Mucosa of rectum (tissue), 2 donors: ENCODE results near the gene SLC5A4.
"Not testable (repeated sequence)": the region's sequence is repeated elsewhere in the genome, so short reads cannot be mapped to it uniquely, and the experiment has no call there.

ENCODE experiments used
- H3K27ac ChIP-seq, 2 donors: one replicate each; pipeline ENCODE4 v1.7.0; 2013; ENCODE audit warnings: inconsistent platforms in 2 of 2, low read depth in 2 of 2, low read length in 2 of 2
- H3K27me3 ChIP-seq, 2 donors: one replicate each; pipeline ENCODE4 v1.7.0; 2013; ENCODE audit warnings: low read length in 2 of 2; ENCODE audit not compliant: control insufficient read depth in 2 of 2, insufficient read depth in 2 of 2
- H3K36me3 ChIP-seq, 2 donors: one replicate each; pipeline ENCODE4 v1.7.0; 2013; ENCODE audit warnings: low read length in 2 of 2; ENCODE audit not compliant: control insufficient read depth in 2 of 2, insufficient read depth in 2 of 2
- H3K4me1 ChIP-seq, 2 donors: one replicate each; pipeline ENCODE4 v1.7.0; 2013; ENCODE audit warnings: low read length in 2 of 2, mild to moderate bottlenecking in 1 of 2; ENCODE audit not compliant: control insufficient read depth in 2 of 2, insufficient read depth in 2 of 2
- H3K4me3 ChIP-seq, 2 donors: one replicate each; pipeline ENCODE4 v1.7.0; 2013; ENCODE audit warnings: low read length in 2 of 2
- H3K9ac ChIP-seq, 2 donors: one replicate each; pipeline ENCODE4 v1.7.0; 2013; ENCODE audit warnings: low read length in 2 of 2, low read depth in 1 of 2, mild to moderate bottlenecking in 1 of 2
- H3K9me3 ChIP-seq, 2 donors: one replicate each; pipeline ENCODE4 v1.7.0; 2013; ENCODE audit warnings: low read length in 2 of 2; ENCODE audit not compliant: control insufficient read depth in 2 of 2
- donor health status: healthy.
- donor health status: Normal muscosa, but diverticular disease.

The SLC5A4 gene

DNA sequence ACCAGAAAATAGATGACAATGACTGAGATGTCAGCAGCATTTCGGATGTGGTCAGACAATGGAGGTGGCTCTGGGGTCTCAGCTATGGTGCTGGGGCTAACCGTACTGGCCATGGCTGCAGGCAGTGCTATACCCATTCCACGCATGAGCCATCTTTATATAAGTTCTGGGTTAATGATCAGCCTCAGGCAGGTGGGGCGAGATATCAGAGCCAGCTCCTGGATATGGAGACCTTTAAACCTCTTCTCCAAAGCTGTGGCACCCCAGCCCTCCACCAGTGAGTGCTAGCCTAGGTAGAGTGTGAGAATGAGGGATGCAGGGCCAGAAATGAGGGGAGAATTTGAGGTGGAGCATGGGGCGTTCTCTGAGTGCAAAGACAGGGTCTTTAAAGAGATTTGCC, at the start of gene SLC5A4:
TSS of gene SLC5A4 (minus strand) at position 131 of the 400 bp plus-strand sequence. CDS start at position 113, 18 bp downstream.
- H3K4me3 ChIP-seq: no peak within 1 kb of the TSS
- no peak within 1 kb of the TSS for H3K27ac ChIP-seq
- no peaks in the 10 kb centered on the region for H3K9me3 ChIP-seq
- H3K36me3 ChIP-seq: no peaks in the 10 kb centered on the region
- no peaks in the 10 kb centered on the region for H3K4me1 ChIP-seq
- H3K27me3 ChIP-seq: no peaks in the 10 kb centered on the region
- H3K9ac ChIP-seq: no peak within 1 kb of the TSS

DNA sequence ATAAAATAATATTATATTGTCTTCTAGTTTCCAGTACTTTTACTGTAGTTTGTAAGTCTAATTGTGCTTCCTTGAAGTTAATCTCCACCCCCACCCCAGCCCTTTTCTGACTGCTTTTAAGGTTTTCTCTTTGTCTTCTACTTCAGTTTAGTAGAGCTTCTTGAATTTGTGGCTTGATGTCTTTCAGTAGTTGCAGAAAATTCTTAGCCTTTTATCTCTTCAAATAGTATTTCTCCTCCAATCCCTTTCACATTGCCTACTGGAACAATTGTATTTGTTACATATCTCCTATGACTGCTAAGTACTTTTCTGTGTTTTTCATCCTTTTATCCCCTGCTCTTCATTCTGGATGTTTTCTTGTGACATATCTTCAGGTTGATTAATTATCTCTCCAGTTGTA, 38.8 kb upstream of the SLC5A4 start:
- not testable (repeated sequence) for H3K36me3 ChIP-seq, H3K9ac ChIP-seq, H3K27ac ChIP-seq, H3K4me3 ChIP-seq, H3K4me1 ChIP-seq, H3K9me3 ChIP-seq, H3K27me3 ChIP-seq

DNA sequence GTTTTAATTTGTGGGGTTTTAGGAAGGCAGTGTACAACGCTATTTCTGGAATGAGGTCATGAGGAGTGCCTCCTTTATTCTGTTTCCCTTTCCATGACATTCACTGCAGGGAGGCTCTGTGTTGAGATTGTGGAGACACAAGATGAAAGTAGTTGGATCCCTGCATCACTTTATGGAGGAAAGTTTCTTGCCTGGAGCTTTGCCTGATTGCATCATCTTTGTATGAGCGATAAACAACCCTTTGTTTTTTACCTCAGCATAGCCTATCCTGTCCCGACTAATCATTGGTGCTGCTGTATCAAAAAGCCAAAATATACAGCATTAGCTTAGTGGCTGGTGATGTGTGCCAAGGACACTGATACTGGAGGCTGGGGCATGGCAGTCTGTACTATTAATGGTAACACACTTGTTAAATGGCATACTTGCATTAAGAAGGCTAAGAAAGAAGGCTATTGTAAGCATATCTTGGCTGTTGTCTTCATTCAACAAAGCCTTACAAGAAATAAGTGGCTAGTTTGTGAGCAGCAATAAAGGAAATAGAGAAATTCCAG, 31.2 kb upstream of the SLC5A4 start:
- Histone ChIP-seq H3K4me1 (no peaks in the 10 kb centered on the region), H3K9ac (no peak overlapping the region), H3K4me3 (no peak overlapping the region), H3K36me3 (no peaks in the 10 kb centered on the region), H3K9me3 (no peaks in the 10 kb centered on the region), H3K27me3 (no peaks in the 10 kb centered on the region), H3K27ac (no peak overlapping the region)

DNA sequence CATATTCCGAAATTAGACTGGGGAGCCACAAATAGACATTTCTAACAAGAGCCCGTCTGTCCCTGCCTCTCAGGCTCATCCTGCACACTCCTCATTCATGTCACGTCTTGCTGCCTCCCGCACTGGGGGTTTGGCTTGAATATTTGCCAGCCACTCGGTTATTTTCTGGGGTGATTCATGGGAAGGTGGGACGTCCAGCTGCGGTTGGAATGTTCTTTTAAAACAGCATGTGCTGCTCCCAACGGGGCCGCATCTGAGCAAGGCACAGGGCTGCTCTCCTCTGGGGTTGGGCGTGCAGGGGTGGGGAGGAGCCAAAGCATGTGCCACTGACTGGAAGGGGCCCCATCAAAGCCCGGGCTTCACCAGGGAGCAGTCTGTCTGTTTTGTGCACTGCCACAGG, 25.9 kb upstream of the SLC5A4 start:
- Histone ChIP-seq H3K36me3 (no peaks in the 10 kb centered on the region), H3K4me1 (no peaks in the 10 kb centered on the region), H3K9me3 (no peaks in the 10 kb centered on the region), H3K9ac (no peak overlapping the region), H3K27me3 (peaks cover 0 to 3% of the 10 kb centered on the region in 2 donors), H3K4me3 (no peak overlapping the region), H3K27ac (no peak overlapping the region)

DNA sequence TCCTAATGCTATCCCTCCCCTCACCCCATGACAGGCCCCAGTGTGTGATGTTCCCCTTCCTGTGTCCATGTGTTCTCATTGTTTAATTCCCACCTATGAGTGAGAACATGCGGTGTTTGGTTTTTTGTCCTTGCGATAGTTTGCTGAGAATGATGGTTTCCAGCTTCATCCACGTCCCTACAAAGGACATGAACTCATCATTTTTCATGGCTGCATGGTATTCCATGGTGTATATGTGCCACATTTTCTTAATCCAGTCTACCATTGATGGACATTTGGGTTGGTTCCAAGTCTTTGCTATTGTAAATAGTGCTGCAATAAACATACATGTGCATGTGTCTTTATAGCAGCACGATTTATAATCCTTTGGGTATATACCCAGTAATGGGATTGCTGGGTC, 20.2 kb upstream of the SLC5A4 start:
- not testable (repeated sequence) for H3K4me1 ChIP-seq, H3K9me3 ChIP-seq, H3K27ac ChIP-seq, H3K36me3 ChIP-seq, H3K9ac ChIP-seq, H3K4me3 ChIP-seq, H3K27me3 ChIP-seq

DNA sequence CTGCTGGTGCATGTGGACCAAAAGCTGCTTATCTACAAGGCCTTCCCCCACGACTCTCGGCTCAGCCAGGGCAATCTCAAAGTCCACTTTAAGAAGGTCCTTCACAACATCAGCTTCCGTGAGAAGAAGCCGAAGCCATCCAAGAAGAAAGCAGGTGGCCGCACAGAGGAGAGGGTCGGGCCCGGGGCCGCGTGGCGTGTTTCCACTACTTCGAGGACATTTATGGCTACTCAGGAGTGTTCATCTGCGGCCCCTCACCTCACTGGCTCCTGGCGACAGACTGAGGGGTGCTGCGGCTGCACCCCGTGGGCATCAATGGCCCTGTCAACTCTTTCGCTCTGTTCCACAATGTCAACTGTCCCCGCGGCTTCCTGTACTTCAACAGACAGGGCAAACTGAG, 16.2 kb upstream of the SLC5A4 start:
- no peaks in the 10 kb centered on the region for H3K4me1 ChIP-seq
- no peak overlapping the region for H3K9ac ChIP-seq
- H3K9me3 ChIP-seq: no peaks in the 10 kb centered on the region
- H3K36me3 ChIP-seq: no peaks in the 10 kb centered on the region
- H3K27me3 ChIP-seq: no peaks in the 10 kb centered on the region
- H3K27ac ChIP-seq: no peak overlapping the region
- H3K4me3 ChIP-seq: no peak overlapping the region

DNA sequence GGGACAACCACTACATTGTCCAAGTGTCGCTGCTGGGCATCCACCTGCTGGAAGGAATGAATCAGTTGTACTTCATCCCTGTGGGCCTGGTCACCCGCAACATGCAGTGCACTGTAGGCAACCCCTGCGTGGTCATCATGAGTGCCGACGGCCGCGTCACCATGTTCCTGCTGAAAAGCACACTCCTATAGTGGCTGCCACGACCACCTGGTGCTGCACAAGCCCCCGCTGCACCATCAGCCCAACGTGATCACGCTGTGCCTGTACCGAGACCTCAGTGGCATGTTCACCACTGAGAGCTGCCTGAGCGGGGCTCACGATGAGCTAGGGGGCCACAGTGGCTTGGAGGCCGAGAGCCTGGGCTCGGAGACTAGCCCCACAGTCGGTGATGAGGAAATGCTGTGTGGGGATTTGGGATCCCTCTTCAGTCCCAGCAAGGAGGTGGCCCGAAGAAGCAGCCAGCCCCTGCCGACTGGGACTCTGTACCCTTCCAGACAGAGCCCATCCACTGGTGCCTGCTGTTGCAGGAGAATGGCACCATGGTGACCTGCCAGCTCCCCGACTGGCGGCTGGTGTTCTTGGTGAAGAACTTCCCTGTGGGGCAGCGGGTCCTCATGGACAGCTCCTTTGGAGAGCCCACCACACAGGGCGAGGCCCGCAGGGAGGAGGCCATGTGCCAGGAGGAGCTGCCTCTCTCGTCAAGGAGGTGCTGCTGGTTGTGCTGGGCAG, 15.7 kb upstream of the SLC5A4 start:
- no peak overlapping the region for H3K27ac ChIP-seq
- no peak overlapping the region for H3K9ac ChIP-seq
- no peaks in the 10 kb centered on the region for H3K4me1 ChIP-seq
- H3K36me3 ChIP-seq: no peaks in the 10 kb centered on the region
- H3K4me3 ChIP-seq: no peak overlapping the region
- no peaks in the 10 kb centered on the region for H3K9me3 ChIP-seq
- H3K27me3 ChIP-seq: no peaks in the 10 kb centered on the region

DNA sequence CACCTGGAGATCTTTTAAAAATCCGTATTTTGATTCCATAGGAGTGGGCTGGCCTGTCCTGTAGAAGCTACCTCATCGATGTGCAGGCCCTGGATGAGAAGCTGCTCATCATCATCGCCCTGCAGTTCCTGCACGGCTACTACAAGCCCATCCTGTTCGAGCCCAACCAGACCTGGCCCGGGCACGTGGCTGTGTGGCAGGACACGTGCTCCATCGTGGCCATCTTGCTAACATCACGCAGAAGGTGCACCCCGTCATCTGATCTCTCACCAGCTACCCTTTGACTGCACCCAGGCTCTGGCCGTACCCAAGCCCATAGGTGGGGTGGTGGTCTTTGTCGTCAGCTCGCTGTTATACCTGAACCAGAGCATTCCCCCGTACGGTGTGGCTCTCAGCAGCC, 14.2 kb upstream of the SLC5A4 start:
- H3K4me1 ChIP-seq: no peaks in the 10 kb centered on the region
- no peak overlapping the region for H3K4me3 ChIP-seq
- H3K27me3 ChIP-seq: no peaks in the 10 kb centered on the region
- H3K9ac ChIP-seq: no peak overlapping the region
- H3K9me3 ChIP-seq: no peaks in the 10 kb centered on the region
- H3K27ac ChIP-seq: no peak overlapping the region
- H3K36me3 ChIP-seq: no peaks in the 10 kb centered on the region

DNA sequence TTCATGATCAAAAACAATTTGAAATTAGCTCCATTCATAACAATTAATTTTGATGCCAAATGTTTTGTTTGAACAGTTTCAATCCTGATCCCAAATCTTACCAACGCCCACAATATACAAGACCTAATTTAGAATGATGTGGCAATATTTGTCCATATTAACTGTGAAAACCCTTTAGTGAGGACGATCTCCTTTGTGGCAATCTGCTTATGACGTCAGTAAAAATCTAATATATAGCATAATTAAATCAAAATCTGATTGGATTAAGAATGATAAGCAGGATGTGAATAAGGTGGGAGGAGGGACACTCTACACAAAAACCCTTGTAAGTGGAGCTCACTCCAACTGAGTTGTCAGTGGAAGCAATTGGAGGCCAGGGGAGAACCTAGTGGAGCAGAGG, 11.9 kb upstream of the SLC5A4 start:
- Histone ChIP-seq H3K9ac (no peak overlapping the region), H3K4me1 (no peaks in the 10 kb centered on the region), H3K27me3 (no peaks in the 10 kb centered on the region), H3K36me3 (no peaks in the 10 kb centered on the region), H3K4me3 (no peak overlapping the region), H3K9me3 (no peaks in the 10 kb centered on the region), H3K27ac (no peak overlapping the region)

DNA sequence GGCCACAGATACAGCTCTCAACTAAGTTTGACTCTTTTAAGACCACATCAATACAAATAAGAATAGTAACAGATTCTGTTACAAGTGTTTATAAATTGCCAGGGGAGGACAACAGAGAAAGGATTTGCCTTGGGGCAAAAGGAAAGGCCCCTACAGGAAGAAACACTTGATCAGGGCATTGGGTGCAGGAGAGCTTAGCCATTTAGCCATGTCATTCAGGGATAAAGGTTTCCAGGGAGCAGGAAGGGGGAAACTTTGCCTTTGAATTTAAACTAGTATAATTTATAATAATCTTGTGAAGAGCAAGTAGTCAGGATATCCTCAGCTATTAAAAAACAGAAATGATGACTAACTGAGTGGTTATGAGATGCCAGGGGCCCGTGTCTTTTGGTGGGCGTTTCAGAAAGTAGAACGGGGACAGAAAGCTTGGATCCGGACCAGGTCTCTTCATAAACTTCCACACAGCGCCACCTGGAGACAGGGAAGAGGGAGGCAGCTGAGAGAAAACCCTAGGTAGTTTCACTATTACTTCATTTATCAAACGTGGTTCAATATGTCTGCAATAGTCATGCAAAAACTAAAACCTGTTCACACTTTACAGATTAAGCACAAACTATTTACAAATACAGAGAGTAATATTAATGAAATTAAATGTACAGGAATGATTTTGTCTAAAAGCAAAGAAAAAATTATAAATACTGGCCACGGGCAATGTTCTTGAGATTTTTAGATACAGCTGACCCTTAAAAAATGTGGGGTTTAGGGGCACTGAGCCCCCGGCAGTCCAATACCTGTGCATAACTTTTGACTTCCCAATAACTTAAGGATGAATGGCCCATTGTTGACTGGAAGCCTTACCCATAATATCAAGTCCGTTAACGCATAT, 11.0 kb upstream of the SLC5A4 start:
- Histone ChIP-seq H3K9ac (no peak overlapping the region), H3K4me1 (no peaks in the 10 kb centered on the region), H3K27me3 (no peaks in the 10 kb centered on the region), H3K9me3 (no peaks in the 10 kb centered on the region), H3K36me3 (no peaks in the 10 kb centered on the region), H3K27ac (no peak overlapping the region), H3K4me3 (no peak overlapping the region)
